HG03571 (cell line): ENCODE data around the gene HRC.
"Not testable (repeated sequence)": the region's sequence is repeated elsewhere in the genome, so short reads cannot be mapped to it uniquely, and the experiment has no call there.

ENCODE experiments used
- ATAC-seq: cut with Tn5 transposase; IDR thresholded peaks from one replicate; pipeline ENCODE4 v1.9.1; 2021; ENCODE audit not compliant: unreplicated experiment

HRC gene

GRCh38 chr19:49161987-49162386 lies 6.8 kb upstream of the HRC start:
- ATAC-seq: no peak

GRCh38 chr19:49160450-49161189 lies 5.4 kb upstream of the HRC start:
- no peak for ATAC-seq

GRCh38 chr19:49157445-49158224 lies 2.4 kb upstream of the HRC start, which contains the start of gene TRPM4:
TSS of gene TRPM4 (plus strand) at chr19:49157792. CDS start at chr19:49157867, 75 bp downstream.
- no peak for ATAC-seq

- ATAC-seq: no peak
Measured at GRCh38 chr19:49155820-49156346, 687 bp upstream of the HRC start.

- ATAC-seq: no peak
Measured at GRCh38 chr19:49154279-49154678, 917 bp downstream of the HRC start.

GRCh38 chr19:49153167-49153809 lies 1.9 kb downstream of the HRC start:
- no peak for ATAC-seq

GRCh38 chr19:49152119-49152550 lies 3.1 kb downstream of the HRC start:
- ATAC-seq: no peak

GRCh38 chr19:49151267-49152118 lies 3.7 kb downstream of the HRC start:
- no peak for ATAC-seq

- ATAC-seq: no peak
Measured at GRCh38 chr19:49150944-49151243, 4.3 kb downstream of the HRC start.

- ATAC-seq: no peak
Measured at GRCh38 chr19:49150106-49150943, 4.9 kb downstream of the HRC start.

- no peak for ATAC-seq
Measured at GRCh38 chr19:49149652-49150105, 5.5 kb downstream of the HRC start.

GRCh38 chr19:49148784-49149651 lies 6.2 kb downstream of the HRC start:
- ATAC-seq: no peak

GRCh38 chr19:49148044-49148682 lies 7.0 kb downstream of the HRC start:
- ATAC-seq: no peak

GRCh38 chr19:49146408-49146770 lies 8.8 kb downstream of the HRC start:
- not testable (repeated sequence) for ATAC-seq

- ATAC-seq: no peak
Measured at GRCh38 chr19:49145573-49146407, 9.4 kb downstream of the HRC start.

GRCh38 chr19:49142866-49143335 lies 12.3 kb downstream of the HRC start:
- ATAC-seq: no peak

GRCh38 chr19:49141352-49141751 lies 13.8 kb downstream of the HRC start:
- no peak for ATAC-seq
